LNCAP (cell line): ENCODE results near the gene SPOCK3.

Experiments used
- CTCF ChIP-seq: fragments of 450-650 bp; IDR thresholded peaks from 2 replicates; pipeline ENCODE4 v1.5.1; 2017; ENCODE audit warnings: mild to moderate bottlenecking

The SPOCK3 gene

GRCh38 chr4:166737430-166737829, 496.9 kb downstream of the SPOCK3 start:
- TF ChIP-seq CTCF, result no peak

GRCh38 chr4:166735553-166735952, 498.7 kb downstream of the SPOCK3 start:
- no peak for TF ChIP-seq CTCF

GRCh38 chr4:166734797-166735196, 499.5 kb downstream of the SPOCK3 start:
- TF ChIP-seq CTCF, result no peak

- TF ChIP-seq CTCF, result no peak
These were observed 500.6 kb downstream of the SPOCK3 start for GRCh38 chr4:166733686-166734085.

GRCh38 chr4:166726832-166727231, 507.5 kb downstream of the SPOCK3 start:
- TF ChIP-seq CTCF, result no peak

- TF ChIP-seq CTCF, result no peak
These were observed 509.9 kb downstream of the SPOCK3 start for GRCh38 chr4:166724369-166724768.

- no peak for TF ChIP-seq CTCF
These were observed 510.7 kb downstream of the SPOCK3 start for GRCh38 chr4:166723532-166724140.

- no peak for TF ChIP-seq CTCF
These were observed 533.7 kb downstream of the SPOCK3 start for GRCh38 chr4:166700592-166700991.
